GM21390 (cell line): ENCODE measurements around the gene SGPL1.

ENCODE experiments used
- ATAC-seq: cut with Tn5 transposase; IDR thresholded peaks from one replicate; pipeline ENCODE4 v1.9.1; 2021; ENCODE audit not compliant: unreplicated experiment

Gene SGPL1

DNA sequence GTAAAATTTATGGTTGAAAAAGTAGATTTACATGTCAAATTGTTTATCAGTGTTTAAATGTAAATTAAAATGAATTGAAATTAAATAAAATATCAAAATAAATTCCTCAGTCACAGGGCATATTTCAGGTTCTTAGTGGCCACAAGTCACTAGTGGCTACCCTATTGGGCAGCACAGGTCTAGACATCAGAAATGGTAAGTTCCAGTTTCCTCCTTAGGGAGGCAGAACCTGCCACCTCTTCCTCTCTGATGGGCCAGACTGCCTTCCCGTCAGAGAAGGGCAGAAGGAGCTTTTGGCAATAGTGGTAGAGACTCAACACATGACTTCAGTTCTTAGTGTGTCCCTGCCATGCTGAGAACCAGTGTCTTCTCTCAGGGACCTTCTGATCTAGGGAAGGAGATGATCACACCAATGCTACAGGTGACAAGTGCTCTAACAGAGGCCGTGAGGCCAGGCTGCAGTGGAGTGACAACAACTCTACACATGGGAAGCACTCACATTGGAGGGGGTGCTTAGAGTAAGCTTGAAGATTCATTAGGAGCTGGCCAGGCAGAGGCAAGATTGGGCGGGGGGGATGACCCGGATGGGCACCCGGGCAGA, 87.0 kb downstream of the SGPL1 start:
- no peak for ATAC-seq

DNA sequence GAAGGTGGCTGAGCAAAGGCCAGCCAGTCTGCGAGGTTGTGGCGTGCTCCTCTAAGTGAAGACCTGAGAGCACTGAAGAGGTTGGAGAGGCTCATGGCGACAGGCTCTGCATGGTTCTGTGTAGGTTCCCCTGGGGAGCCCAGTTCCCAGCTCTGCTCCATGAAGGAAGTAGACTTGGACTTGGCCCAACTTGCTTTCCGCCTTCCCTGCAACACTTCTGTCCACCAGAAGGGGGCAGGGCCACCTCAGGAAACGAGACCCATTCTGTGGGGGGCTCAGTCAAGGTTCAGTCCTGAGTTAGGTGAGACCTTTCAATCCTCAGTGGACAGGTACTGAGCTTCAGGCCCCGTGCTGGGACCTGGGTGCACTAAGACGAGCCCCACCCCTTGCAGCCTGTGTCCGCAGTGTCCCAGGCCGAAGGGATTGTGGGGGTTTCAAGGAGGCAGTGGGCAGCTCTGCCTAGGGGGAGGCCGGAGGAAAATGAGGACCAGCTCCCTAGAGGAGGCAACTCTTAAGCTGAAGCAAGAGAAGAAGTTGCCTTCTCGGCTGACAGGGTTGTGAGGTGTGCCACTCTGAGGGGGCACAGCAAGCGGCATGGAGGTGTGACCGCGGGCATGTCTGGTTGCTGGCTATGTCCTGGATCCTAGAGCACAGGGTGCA, 87.6 kb downstream of the SGPL1 start:
- ATAC-seq = no peak

DNA sequence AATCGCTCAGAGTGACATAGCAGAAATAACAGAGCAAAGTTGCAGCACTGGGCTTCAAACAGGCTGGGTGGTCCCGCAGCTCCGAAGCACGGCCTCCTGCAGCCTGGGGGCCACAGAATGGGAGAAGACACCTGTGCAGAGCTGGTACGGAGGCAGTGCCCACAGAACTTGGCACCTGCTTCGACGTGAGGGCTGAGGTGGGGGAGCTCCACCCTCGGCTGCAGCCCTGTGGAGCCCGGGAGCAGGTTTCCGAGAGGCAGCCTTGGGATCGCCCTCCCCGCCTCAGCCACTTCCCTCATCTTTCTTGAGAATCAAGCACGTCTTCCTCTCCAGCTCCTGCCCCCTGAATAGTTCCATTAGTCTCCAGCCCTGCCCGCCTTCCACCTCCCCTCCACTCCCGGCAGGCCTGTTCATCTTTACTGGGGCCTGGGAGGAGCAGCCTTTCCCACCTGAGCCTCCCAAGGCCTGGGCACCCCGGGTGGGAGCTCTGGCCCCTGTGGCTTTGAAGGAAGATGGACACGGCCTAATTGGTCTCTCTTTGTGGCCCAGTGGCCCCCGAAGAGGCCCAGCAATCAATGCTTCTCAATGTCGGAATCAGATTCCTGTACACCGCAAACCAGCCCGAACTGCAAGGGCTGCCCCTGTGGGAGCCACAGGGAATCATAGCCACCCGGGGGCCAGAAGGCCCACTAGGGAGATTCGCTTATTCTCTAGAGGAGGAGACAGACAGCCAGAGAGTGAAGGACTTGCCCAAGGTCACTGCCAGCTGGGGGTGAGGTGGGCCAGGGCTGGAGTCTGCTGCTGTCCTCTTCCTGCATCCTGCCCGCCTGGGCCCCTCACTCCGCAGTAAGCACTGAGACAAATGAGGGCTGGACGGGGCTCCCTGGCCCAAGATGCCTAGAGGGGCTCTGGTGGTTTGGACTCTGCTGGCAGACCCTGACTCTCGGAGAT, 89.6 kb downstream of the SGPL1 start:
- ATAC-seq = no peak

- ATAC-seq = no peak
These were observed 90.5 kb downstream of the SGPL1 start for GRCh38 chr10:70906031-70906783.

DNA sequence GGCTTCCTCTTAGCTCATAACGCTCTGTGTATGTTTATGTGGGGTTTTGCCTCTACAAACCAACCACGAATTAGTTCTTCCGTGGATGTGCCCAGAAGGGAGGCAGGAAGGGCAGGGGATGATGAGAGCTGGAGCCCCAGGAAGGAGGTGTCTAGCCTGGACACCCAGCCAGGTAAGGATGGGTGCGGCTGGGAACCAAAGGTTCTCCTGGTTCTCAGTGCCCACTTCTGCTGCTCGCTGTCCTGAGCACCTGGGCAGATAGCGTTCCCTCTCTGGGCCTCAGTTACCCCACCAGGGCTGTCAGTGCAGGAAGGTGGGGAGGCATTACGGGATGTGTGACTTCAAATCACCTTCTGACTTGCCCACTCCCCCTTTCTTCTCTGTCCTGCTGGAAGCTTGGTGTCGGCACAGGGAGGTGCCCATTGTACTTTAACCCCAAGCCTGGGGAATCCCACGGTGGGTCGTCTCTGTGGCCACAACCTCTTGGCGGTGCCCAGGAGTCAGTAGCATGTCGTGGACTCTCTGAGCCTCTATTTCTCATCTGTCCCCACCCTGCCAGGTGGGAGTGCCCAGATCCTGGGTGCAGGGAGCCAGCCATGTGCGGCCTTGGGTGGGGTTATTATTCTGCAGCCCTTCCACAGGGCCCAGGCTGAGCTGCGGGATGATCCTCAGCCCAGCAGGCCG, 91.3 kb downstream of the SGPL1 start:
- no peak for ATAC-seq

- ATAC-seq = no peak
These were observed 92.1 kb downstream of the SGPL1 start for GRCh38 chr10:70907637-70908405.

GRCh38 chr10:70908406-70909296, 92.9 kb downstream of the SGPL1 start:
- no peak for ATAC-seq

- no peak for ATAC-seq
These were observed 93.7 kb downstream of the SGPL1 start for GRCh38 chr10:70909326-70909935.

DNA sequence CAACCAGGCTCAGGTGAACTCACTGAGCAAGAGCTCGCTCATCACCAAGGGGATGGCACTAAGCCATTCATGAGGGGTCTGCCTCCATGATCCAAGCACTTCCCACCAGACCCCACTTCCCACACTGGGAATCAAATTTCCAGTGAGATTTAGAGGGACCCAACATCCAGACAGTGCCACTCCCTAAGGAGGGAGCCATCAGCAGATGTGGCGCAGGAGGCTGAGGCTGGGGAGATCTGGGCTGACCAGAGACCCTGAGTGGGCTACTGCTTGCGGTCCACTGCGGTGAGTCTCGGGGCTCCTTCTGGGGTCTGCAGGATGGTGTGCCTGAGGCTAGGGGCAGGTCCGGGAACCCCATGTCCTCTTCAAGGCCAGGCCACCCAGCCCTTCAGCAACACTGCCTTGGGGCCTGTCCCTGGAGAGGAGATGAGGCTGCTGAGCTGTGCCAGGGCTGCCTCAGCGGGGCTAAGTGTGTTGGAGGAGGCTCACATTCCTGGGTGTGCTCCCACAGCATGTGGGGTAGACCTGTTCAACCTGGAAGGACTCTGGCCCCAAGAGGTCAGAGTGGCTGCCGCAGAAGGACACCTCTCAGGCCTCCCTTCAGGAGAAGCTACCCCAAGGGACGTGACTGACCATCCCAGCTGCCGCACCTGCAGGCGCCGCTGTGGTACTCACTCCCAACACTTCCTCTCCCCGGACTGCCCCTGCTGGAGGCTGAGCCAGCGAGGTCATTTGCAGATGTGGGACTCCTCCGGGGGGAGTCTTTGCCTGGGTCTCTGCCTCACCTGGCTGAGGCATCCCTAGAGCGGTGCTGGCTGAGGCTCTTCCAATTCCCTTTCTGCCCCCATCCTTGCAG, 95.0 kb downstream of the SGPL1 start:
- ATAC-seq = no peak

GRCh38 chr10:70911386-70911785, 95.6 kb downstream of the SGPL1 start:
- no peak for ATAC-seq

DNA sequence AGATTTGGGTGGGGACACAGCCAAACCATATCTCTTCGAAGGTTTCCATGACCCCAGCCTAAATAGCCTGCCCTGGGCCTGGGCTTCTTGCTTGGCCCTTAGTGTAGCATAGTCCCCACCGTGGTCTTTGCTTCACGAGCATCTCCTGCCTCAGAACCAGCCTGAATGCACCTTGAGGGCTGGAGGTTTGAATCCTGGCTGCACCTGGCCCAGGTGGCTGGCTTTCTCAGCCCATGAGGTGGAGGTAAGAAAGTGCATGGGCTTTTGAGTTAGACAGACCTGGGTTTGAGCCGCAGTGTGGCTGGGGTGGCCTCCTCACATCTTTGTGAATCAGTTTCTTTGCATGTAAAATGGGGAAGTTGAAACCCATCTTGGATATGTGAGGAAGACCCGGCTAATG, 96.8 kb downstream of the SGPL1 start:
- ATAC-seq = no peak

GRCh38 chr10:70913191-70913892, 97.6 kb downstream of the SGPL1 start:
- ATAC-seq = no peak

DNA sequence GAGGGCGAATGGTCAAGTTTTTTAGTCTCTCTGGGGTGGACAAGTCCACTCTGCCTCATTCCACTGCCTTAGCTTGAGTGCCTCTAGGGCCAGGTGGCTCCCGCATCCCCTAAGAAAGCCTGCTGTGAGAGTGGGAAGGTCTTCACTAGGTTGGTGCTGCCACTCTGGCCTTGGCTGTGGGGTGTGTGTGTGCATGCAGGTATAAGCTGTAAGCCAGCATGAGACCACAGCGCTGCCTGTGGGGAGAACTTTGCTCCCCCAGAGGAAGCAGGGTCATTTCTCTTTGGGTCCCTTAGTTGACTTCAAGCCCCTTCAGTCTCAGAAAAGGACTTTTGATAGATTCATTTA, 98.1 kb downstream of the SGPL1 start:
- no peak for ATAC-seq

DNA sequence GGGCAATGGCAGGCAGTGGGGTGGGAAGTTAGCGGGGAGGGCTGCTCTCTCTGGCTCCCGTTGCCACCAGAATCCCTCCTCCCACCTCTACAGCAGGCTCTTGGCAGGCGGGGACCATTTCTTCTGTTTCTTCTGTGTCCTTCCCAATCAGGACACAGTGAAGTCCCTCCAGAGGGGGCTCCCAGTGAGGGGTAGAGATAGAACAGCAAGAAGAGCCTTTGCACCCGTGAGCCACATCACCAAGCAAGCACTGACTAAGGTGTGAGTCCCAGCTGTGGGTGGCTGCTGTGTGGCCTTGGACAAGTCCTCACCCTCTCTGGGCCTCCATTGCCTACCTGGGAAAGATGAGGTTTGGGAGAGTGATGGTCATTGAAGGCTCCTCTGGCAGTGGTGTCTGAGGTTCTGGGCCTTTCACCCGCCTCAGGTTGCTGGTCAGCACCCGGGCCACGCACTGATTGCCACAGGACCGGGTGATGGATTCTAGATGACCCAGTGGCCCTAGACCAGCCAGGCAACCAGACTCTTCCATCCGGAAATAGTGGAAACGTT, 98.6 kb downstream of the SGPL1 start:
- no peak for ATAC-seq

DNA sequence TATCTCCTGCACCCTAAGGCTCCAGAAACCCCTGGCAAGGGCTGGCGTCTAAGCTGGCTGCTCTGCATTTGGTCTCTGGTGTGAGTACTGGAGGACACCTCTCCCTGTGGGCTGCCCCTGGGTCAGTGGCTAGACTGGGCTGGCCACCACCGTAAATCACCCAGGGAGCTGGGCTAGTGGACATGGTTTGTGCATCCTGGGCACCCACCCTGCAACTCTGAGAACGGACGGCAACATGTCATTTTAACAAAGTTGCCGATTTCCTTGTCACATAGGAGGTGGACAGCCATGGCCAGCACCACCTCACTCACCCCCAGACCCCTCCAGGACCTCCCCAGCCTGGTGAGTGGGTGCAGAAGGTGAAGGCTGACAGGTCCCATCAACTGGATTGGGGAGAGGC, 99.5 kb downstream of the SGPL1 start:
- ATAC-seq = no peak

DNA sequence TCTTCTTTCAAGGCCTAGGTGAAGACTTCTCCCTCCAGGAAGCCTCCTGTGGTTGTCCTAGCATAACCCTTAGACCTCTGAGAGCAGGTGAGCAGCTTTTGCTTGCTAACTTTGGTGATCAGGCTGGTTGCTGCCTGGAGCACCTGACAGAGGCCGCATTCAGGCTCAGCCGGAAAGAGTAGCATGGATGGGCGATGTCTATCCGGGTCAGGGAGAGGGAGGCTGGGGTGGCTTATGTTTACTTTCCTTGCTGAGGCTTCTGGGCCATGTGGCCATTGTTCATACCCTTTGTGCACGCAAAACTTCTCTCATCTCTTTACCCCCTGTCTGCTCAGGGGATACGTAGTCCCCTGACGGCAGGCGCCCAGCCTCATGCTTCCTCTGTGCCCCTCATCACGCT, 100.1 kb downstream of the SGPL1 start:
- no peak for ATAC-seq

- no peak for ATAC-seq
These were observed 100.5 kb downstream of the SGPL1 start for GRCh38 chr10:70916241-70916640.
